Measurements from ENCODE around the gene PCDH18. TPM values are rescaled to one million over a fixed set of nuclear protein-coding genes. Genes with fewer than 3 reads are reported as not detected.
"Not testable (repeated sequence)": the region's sequence is repeated elsewhere in the genome, so short reads cannot be mapped to it uniquely, and the experiment has no call there.

Gene PCDH18
- total RNA-seq (2014; rRNA removed; shearing (Covaris generic)), result 2.5 and 4.2 TPM in 2 replicates

DNA sequence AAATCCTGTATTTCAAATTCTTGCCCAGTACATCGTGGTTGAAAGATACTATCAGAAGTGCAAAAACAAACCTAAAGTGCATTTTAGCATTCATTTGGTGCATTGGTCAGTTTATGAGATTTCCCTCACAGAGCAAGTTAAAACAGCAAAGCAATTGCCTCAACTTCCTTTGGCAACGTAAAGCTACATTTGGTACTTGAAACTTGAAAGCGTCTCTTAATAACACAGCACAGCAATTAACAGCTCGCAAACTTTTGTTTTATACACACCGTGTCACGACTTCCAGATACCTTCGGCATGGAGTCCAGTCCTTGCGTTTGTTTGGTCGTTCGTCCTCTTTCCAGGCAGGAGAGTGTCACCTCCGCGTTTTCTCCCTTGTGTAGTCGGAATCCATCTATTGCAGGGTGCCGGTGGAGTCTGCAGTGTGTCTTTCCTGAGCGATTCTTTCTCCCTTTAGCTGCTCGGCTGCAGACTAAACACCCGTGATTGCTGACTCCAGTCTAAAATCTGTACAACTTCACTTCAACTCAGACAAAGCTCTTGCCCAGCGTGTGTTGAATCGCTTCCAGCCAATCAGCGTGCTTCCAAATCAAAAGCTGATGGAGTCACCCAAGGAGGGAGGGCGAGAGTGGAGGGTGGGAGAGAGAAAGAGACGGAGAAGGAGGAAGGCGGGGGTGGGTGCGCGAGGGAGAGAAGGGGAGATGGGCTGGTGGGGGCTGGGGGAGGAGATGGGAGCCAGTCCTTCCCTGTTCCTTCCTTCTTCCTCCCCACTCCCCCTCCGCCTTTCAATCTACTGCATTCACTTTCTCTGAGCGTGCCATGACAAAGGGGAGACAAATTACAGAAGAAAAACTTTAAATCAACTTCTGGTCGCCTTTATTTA, at the start of gene PCDH18:
TSS of gene PCDH18 (minus strand) at position 509 of the 883 bp plus-strand sequence. CDS start at position 103, 406 bp downstream.
- DNase-seq (ENCODE audit: low spot score), result peak; percentile 63

GRCh38 chr4:137576446-137576845, 44.2 kb upstream of the PCDH18 start:
- no peak for DNase-seq (ENCODE audit: low spot score)

GRCh38 chr4:137572647-137573046, 40.4 kb upstream of the PCDH18 start:
- no peak for DNase-seq (ENCODE audit: low spot score)

GRCh38 chr4:137572163-137572562, 39.9 kb upstream of the PCDH18 start:
- DNase-seq (ENCODE audit: low spot score), result no peak

DNA sequence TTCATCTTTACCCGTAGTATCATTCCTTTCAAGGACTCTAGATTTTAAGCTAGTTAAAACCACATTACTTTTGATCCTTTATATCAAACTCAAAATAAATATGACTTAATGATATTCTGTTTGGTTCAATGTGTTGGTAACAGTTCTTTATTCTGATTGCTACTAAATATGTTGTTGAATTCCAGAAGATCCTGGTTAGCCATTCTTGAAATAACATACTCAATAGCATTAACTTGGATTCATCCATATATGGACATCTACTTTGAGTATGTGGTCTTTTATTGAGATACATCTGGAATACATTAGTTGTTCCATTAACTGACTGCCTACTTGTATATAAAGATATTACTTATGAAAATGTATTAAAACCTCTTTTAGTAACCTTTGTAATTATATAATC, 27.5 kb upstream of the PCDH18 start:
- no peak for DNase-seq (ENCODE audit: low spot score)

DNA sequence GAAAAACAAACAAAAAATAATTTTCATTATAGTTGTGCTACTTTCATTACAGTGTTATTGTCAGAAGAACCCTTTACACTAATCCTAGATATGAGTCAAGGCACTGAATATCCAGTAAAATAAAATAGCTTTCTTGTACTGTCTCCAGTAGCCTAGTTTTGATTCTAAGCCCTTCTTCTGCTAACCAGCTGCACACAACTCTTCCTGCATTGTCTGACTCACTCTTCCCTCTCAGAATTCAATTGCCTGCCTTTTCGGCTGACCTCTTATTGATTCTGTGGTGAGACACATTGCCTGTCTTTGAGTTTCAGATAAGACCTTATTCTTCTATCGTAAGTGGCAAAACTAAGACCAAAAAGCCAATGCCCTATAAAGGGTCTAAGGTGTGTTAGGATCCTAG, 26.7 kb upstream of the PCDH18 start:
- DNase-seq (ENCODE audit: low spot score), result no peak

- DNase-seq (ENCODE audit: low spot score), result peak; percentile 90
Measured at GRCh38 chr4:137545461-137545861, 13.2 kb upstream of the PCDH18 start.

GRCh38 chr4:137543648-137544047, 11.4 kb upstream of the PCDH18 start:
- no peak for DNase-seq (ENCODE audit: low spot score)

DNA sequence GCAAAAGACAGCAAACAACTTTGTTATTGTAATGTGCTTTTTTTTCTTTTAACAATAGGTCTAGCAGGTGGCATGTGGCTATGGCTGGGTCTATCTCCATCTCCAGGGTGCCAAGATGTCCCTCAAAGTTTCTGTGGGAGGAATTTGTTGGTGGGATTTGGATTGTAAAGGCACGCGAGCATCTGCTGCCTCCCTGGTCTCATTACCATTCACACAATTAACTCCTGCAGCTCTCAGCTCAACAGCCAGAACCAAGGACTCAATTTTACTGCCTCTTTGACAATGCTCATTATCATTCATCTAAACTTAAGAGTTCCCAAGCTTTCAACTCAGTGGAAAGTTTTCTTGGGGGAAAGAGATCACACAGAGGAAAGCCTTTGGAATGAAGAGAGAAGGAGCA, 10.9 kb upstream of the PCDH18 start:
- no peak for DNase-seq (ENCODE audit: low spot score)

- DNase-seq (ENCODE audit: low spot score), result no peak
Measured at GRCh38 chr4:137541876-137542646, 9.8 kb upstream of the PCDH18 start.

DNA sequence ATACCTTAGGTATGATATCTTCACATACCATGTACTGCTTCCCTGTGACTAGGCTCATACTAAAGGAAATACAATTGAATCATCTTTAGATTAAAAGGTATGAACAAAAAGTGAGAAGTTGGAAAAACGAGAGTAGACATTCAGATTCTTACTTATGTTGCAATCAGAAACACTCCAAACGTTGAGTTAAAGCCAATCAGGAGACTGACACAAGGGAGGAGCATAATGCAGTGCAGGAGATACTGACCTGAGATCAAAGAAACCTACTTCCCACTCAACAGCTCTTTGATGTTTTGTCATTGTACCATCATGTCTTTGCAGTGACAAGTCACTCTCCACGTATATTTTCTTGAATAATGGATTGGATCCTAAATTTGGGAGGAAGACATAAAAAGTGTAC, 8.9 kb upstream of the PCDH18 start:
- DNase-seq (ENCODE audit: low spot score), result no peak

- DNase-seq (ENCODE audit: low spot score), result no peak
Measured at GRCh38 chr4:137540356-137540755, 8.1 kb upstream of the PCDH18 start.

GRCh38 chr4:137538526-137538925, 6.2 kb upstream of the PCDH18 start:
- no peak for DNase-seq (ENCODE audit: low spot score)

DNA sequence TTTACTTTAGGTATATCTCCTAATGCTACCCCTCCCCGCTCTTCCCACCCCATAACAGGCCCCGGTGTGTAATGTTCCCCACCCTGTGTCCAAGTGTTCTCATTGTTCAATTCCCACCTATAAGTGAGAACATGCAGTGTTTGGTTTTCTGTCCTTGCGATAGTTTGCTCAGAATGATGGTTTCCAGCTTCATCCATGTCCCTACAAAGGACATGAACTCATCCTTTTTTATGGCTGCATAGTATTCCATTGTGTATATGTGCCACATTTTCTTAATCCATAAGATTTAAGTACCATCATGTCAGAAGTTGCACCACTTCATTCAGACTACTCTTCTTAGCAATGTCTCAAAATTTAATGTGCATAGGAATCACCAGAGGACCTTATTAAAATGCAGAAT, 5.5 kb upstream of the PCDH18 start:
- DNase-seq (ENCODE audit: low spot score), result not testable (repeated sequence)

GRCh38 chr4:137536789-137537561, 4.7 kb upstream of the PCDH18 start:
- DNase-seq (ENCODE audit: low spot score), result no peak

DNA sequence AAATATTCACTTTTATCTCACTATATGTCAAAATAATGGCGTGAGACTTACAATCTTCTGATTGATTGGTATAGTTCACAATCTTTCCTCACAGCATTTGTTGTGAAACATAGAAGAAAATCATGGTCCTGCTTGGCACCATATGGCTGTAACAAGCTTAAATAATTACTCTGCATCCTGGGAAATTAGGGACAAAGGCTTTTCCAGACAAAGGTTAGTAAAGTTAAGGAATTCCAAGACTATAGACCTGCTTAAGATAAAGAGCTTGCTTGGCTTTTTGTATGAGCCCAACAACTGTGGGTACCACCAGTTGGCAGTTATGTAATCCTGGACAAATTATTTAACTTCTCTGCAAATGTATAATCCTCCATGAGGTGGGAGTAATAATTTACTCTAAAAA, 3.4 kb upstream of the PCDH18 start:
- no peak for DNase-seq (ENCODE audit: low spot score)

GRCh38 chr4:137534516-137534915, 2.2 kb upstream of the PCDH18 start:
- DNase-seq (ENCODE audit: low spot score), result no peak

DNA sequence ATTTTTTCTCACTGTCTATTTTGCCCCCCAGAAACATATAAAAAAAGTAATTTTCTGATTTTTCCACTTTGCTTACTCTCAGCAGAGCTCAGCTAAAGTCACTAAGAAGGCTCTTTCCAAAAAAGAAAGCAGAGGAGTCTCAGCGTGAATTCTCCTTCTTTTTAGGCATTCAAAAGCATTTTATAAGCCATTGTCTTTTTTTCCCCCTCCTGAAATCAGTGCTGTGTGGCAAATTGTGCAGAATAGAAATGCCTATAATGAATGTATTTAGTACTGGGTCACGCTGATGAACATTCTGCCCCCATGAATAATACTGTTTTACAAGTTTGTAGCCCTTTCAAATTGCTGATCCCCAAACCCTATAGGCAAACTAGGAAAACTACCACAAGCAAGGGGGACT, 1.6 kb upstream of the PCDH18 start:
- DNase-seq (ENCODE audit: low spot score), result no peak

DNA sequence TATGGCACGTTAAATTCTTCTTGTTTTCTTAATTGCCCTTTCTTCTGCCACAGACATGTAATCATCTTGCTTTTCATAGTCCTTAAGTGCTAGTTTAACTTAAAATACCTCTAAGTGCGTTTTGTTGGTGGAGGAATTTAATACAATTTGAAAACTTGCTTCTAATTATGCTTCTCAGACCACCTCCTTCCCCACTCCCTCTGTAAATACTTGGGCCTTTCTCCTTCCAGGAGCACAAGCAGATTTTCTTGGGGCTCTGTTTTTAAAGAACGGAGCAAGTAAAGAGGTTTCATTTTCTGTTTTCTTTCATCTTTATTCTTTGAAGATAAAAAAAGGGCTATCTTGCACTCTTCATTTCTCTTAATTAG, 559 bp upstream of the PCDH18 start:
- peak; percentile 6 for DNase-seq (ENCODE audit: low spot score)

- DNase-seq (ENCODE audit: low spot score), result peak; percentile 30
Measured at GRCh38 chr4:137531168-137531985, 917 bp downstream of the PCDH18 start.

DNA sequence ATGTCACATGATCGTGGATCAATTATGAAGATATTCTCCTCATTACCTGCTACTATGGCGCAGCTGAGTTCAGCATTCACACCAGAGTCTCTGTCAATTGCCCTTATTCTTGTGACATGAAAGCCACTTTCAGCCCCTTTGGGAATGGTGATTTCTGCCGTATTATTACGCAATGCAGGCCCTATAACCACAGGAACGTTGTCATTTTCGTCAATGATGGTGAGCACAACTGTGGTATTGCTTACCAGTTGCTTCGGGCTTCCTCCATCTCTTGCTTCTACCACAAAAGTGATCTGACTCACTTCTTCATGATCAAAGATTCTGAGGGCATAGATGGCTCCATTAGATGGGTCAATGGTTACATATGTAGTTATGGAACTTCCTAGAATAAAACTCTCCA, 2.1 kb downstream of the PCDH18 start:
- DNase-seq (ENCODE audit: low spot score), result no peak
